HepG2 (cell line): ENCODE results near the gene HABP2. TPM values are rescaled to one million over a fixed set of nuclear protein-coding genes. Genes with fewer than 3 reads are reported as not detected.

Experiments used
- ATAC-seq: fragments of 200-7000 bp; cut with Tn5 transposase; 3 replicates; pipeline ENCODE4 v1.9.1; 2020; ENCODE audit warnings: mild to moderate bottlenecking, moderate library complexity
- BruUV-seq: library from RNA; stranded (reverse); fragments of 400-500 nt; replicated peaks from 2 replicates; lab custom pipeline; 2021; lab: Mats Ljungman, UMichigan
- CTCF ChIA-PET: fragments of 300-600 bp; formaldehyde crosslinking; extraction: SDS; loops from one replicate; lab custom pipeline; 2021; ENCODE audit warnings: low total read pairs, inconsistent platforms, low intra/inter-chr PET ratio; lab: Yijun Ruan, JAX
- POLR2A ChIA-PET: fragments of 350-600 bp; sonication (Branson Sonifier 250); formaldehyde crosslinking; loops from one replicate; lab custom pipeline; 2020; ENCODE audit warnings: antibody characterized with exemption, inconsistent platforms; lab: Yijun Ruan, JAX
- DNase-seq: peaks from one replicate; pipeline ENCODE4 v3.0.0-alpha.2; 2015; ENCODE audit warnings: low spot score
- FAIRE-seq: peaks from 3 replicates; lab custom pipeline; 2011; peaks lifted over from hg19 to GRCh38; lab: Jason Lieb, UNC
- H2AFZ ChIP-seq: one replicate; pipeline ENCODE4 v1.6.1; 2011; ENCODE audit warnings: low read length, inconsistent platforms
- H3K27ac ChIP-seq: fragments of 300-600 bp; 3 replicates; pipeline ENCODE4 v1.8.0; 2011; ENCODE audit warnings: mixed run types, mild to moderate bottlenecking, mixed read lengths, low read length, inconsistent platforms; ENCODE audit not compliant: insufficient read depth; ENCODE audit errors: extremely low read length
- H3K27me3 ChIP-seq, 2 experiments: fragments of 200-600 bp in 1 of 2; 2 replicates in 1 of 2; 3 replicates in 1 of 2; pipeline versions ENCODE4 v1.6.0 to v1.8.0; 2011; ENCODE audit warnings: low read length in 2 of 2, mild to moderate bottlenecking in 2 of 2, moderate library complexity in 2 of 2, inconsistent platforms in 1 of 2; ENCODE audit not compliant: insufficient read depth in 2 of 2, control insufficient read depth in 1 of 2
- H3K36me3 ChIP-seq, 2 experiments: fragments of 200-600 bp in 1 of 2; replicated peaks in 1 of 2; 2 replicates in 1 of 2; 3 replicates in 1 of 2; pipeline versions ENCODE4 v1.5.1 to v1.8.0; 2011; ENCODE audit warnings: low read length in 2 of 2, inconsistent platforms in 1 of 2; ENCODE audit not compliant: insufficient read depth in 2 of 2, control insufficient read depth in 1 of 2
- H3K4me1 ChIP-seq: 2 replicates; pipeline ENCODE4 v1.5.1; 2012; ENCODE audit warnings: low read length, inconsistent platforms; ENCODE audit not compliant: insufficient read depth
- H3K4me2 ChIP-seq: 2 replicates; pipeline ENCODE4 v1.6.0; 2011; ENCODE audit warnings: low read depth, low read length, inconsistent platforms
- H3K4me3 ChIP-seq, 3 experiments: fragments of 200-600 bp in 1 of 3; sonication (generic), shearing (Covaris generic) in 1 of 3; replicated peaks in 1 of 3; 2 replicates each; pipeline ENCODE4 v1.5.1; 2011 to 2016; ENCODE audit warnings: low read length in 3 of 3, inconsistent platforms in 2 of 3, low read depth in 2 of 3, mild to moderate bottlenecking in 2 of 3, control low read depth in 1 of 3, mixed read lengths in 1 of 3; ENCODE audit not compliant: insufficient read depth in 1 of 3
- H3K79me2 ChIP-seq: one replicate; pipeline ENCODE4 v1.6.1; 2011; ENCODE audit warnings: low read length, inconsistent platforms; ENCODE audit not compliant: insufficient read depth
- H3K9ac ChIP-seq: 2 replicates; pipeline ENCODE4 v1.6.0; 2011; ENCODE audit warnings: mild to moderate bottlenecking, low read depth, low read length, inconsistent platforms; ENCODE audit not compliant: insufficient read depth
- H3K9me3 ChIP-seq: 2 replicates; pipeline ENCODE4 v1.5.1; 2012; ENCODE audit warnings: mild to moderate bottlenecking, low read length
- H4K20me1 ChIP-seq: 2 replicates; pipeline ENCODE4 v1.6.0; 2011; ENCODE audit warnings: inconsistent platforms, mild to moderate bottlenecking, low read length, moderate library complexity; ENCODE audit not compliant: insufficient read depth
- FOXA3 ChIP-seq: IDR thresholded peaks from 2 replicates; pipeline ENCODE4 v1.6.1; 2016; ENCODE audit warnings: missing genetic modification reagents, missing compliant biosample characterization
- HMG20B ChIP-seq: conservative IDR thresholded peaks from 2 replicates; pipeline ENCODE4 v1.6.1; 2016; ENCODE audit warnings: missing genetic modification reagents, missing compliant biosample characterization
- HMGXB3 ChIP-seq: sonication (generic); formaldehyde crosslinking; IDR thresholded peaks from 2 replicates; pipeline ENCODE4 v1.4.0; 2020; ENCODE audit warnings: missing genetic modification reagents, borderline replicate concordance
- ZNF138 ChIP-seq: sonication (generic); formaldehyde crosslinking; IDR thresholded peaks from 2 replicates; pipeline ENCODE4 v1.5.0; 2020; ENCODE audit warnings: mild to moderate bottlenecking, low read depth, missing genetic modification reagents
- ZNF768 ChIP-seq: sonication (generic); formaldehyde crosslinking; IDR thresholded peaks from 2 replicates; pipeline ENCODE4 v1.4.0; 2020; ENCODE audit warnings: missing genetic modification reagents
- ZNF878 ChIP-seq: sonication (generic); formaldehyde crosslinking; IDR thresholded peaks from 2 replicates; pipeline ENCODE4 v1.8.1; 2023; ENCODE audit warnings: mild to moderate bottlenecking, missing genetic modification reagents, moderate library complexity
- WGBS: methylation state at CpG from one replicate; pipeline ENCODE4 v1.1.6; 2017; ENCODE audit warnings: low lambda C conversion rate; 5-methylcytosine and 5-hydroxymethylcytosine counted together
- in situ Hi-C: cut with HindIII; loops from 2 replicates; pipeline ENCODE4 v1.10.0; 2017; ENCODE audit warnings: low pct_unique_long_range_greater_than_20kb; ENCODE audit not compliant: extremely low pct_ligation_motif_present
- intact Hi-C: fragments of 100-400 bp; cut with micrococcal nuclease; formaldehyde crosslinking; loops from one replicate; pipeline ENCODE4 v1.10.0; 2022; ENCODE audit not compliant: unreplicated experiment
- polyA plus RNA-seq, 8 experiments: library from polyadenylated mRNA; depleted of rRNA in 3 of 8; stranded (reverse) in 7 of 8; unstranded in 1 of 8; fragments of >200 nt; fragmentation: Illumina TruSeq in 4 of 8; extraction: Trizol in 4 of 8; gene quantifications; 2 replicates each; pipeline versions ENCODE4 v1.2.1 to v1.2.3, GENCODE V29; 2011 to 2016; ENCODE audit warnings: low read depth in 4 of 8, missing spikeins in 1 of 8, mixed read lengths in 1 of 8; ENCODE audit not compliant: insufficient read depth in 1 of 8
- total RNA-seq, 5 experiments: library from RNA; depleted of rRNA; stranded (reverse); fragments of >200 nt; fragmentation: Illumina TruSeq; extraction: Trizol; gene quantifications; 2 replicates each; pipeline ENCODE4 v1.2.3, GENCODE V29; 2016; ENCODE audit warnings: low read depth in 1 of 5

Gene HABP2
- total and polyA plus RNA-seq, 2 of the 13 experiments (the other 11 are each of a cell fraction or from before 2014, with no cell fraction given): 0.12 to 0.13 TPM

- intact Hi-C loops (no loop called here), in situ Hi-C loops (no loop called here)
- 34% methylated on average over 5 of the region's 5 CpGs for WGBS
- ChIA-PET CTCF (no interaction called here), POLR2A (no interaction called here)
- Histone ChIP-seq H4K20me1 (no peaks in the 10 kb centered on the region), H3K36me3 (no peaks in the 10 kb centered on the region), H3K27me3 (no peaks in the 10 kb centered on the region), H3K9ac (no peak overlapping the region), H3K79me2 (no peaks in the 10 kb centered on the region), H3K9me3 (no peaks in the 10 kb centered on the region), H3K4me3 (no peak overlapping the region), H3K4me1 (peaks cover 44% of the 10 kb centered on the region), H2AFZ (no peak overlapping the region), H3K4me2 (no peak overlapping the region), H3K27ac (no peak overlapping the region)
- ATAC-seq: no peak
- no TSS peak for BruUV-seq
- DNase-seq: no peak
- TF ChIP-seq ZNF878 (CRISPR knock-in tag) (no peak), ZNF768 (CRISPR knock-in tag) (peak; percentile 29; the same call in 1 of the 2 replicates)
- no peak for FAIRE-seq
Measured at GRCh38 chr10:113543107-113543955, 9.5 kb upstream of the HABP2 start.

GRCh38 chr10:113544392-113544791, 8.5 kb upstream of the HABP2 start:
- ATAC-seq (no peak), DNase-seq (no peak), FAIRE-seq (no peak)
- no peaks in the 10 kb centered on the region for H4K20me1 ChIP-seq
- in situ Hi-C loops (no loop called here), intact Hi-C loops (no loop called here)
- TF ChIP-seq HMG20B (CRISPR knock-in tag): no peak
- TF ChIP-seq ZNF138 (CRISPR knock-in tag): no peak
- no peak for TF ChIP-seq FOXA3 (CRISPR knock-in tag)
- TF ChIP-seq HMGXB3: no peak
- H3K27me3 ChIP-seq: no peaks in the 10 kb centered on the region
- H3K27ac ChIP-seq: no peak overlapping the region
- no peak overlapping the region for H3K4me2 ChIP-seq
- no peak overlapping the region for H2AFZ ChIP-seq
- BruUV-seq: no TSS peak
- WGBS: 95% methylated on average over 1 of the region's 1 CpG
- ChIA-PET CTCF (no interaction called here), POLR2A (no interaction called here)
- H3K9me3 ChIP-seq: no peaks in the 10 kb centered on the region
- H3K79me2 ChIP-seq: no peaks in the 10 kb centered on the region
- H3K4me1 ChIP-seq: peaks cover 35% of the 10 kb centered on the region
- no peaks in the 10 kb centered on the region for H3K36me3 ChIP-seq
- H3K4me3 ChIP-seq: no peak overlapping the region
- no peak overlapping the region for H3K9ac ChIP-seq
